Astrocyte (in vitro differentiated cells and primary cell): ENCODE measurements around the gene ZFP91. TPM values are rescaled to one million over a fixed set of nuclear protein-coding genes. Genes with fewer than 3 reads are reported as not detected.

Source experiments
- DNase-seq: peaks from one replicate; pipeline ENCODE4 v3.0.0-alpha.2; 2010; ENCODE audit warnings: low read depth
- FAIRE-seq: peaks from 2 replicates; lab custom pipeline; 2011; peaks lifted over from hg19 to GRCh38; lab: Jason Lieb, UNC
- H2AFZ ChIP-seq: 2 replicates; pipeline ENCODE4 v1.6.0; 2012; ENCODE audit warnings: low read depth, low read length, inconsistent platforms
- H3K27ac ChIP-seq: 2 replicates; pipeline ENCODE4 v1.5.1; 2011; ENCODE audit warnings: low read depth, low read length, inconsistent platforms
- H3K27me3 ChIP-seq: 2 replicates; pipeline ENCODE4 v1.6.0; 2011; ENCODE audit warnings: low read length, inconsistent platforms; ENCODE audit not compliant: insufficient read depth
- H3K36me3 ChIP-seq: 2 replicates; pipeline ENCODE4 v1.5.1; 2011; ENCODE audit warnings: low read length, inconsistent platforms; ENCODE audit not compliant: insufficient read depth
- H3K4me1 ChIP-seq: 2 replicates; pipeline ENCODE4 v1.5.1; 2011; ENCODE audit warnings: low read length, inconsistent platforms; ENCODE audit not compliant: insufficient read depth
- H3K4me2 ChIP-seq: 2 replicates; pipeline ENCODE4 v1.6.0; 2012; ENCODE audit warnings: low read length, inconsistent platforms
- H3K4me3 ChIP-seq: 2 replicates; pipeline ENCODE4 v1.5.1; 2011; ENCODE audit warnings: low read depth, mild to moderate bottlenecking, low read length, inconsistent platforms; ENCODE audit not compliant: insufficient read depth
- H3K79me2 ChIP-seq: 2 replicates; pipeline ENCODE4 v1.6.0; 2012; ENCODE audit warnings: mild to moderate bottlenecking, low read length, inconsistent platforms; ENCODE audit not compliant: insufficient read depth
- H3K9ac ChIP-seq: 2 replicates; pipeline ENCODE4 v1.6.0; 2012; ENCODE audit warnings: mild to moderate bottlenecking, low read length, inconsistent platforms
- H3K9me3 ChIP-seq: 2 replicates; pipeline ENCODE4 v1.5.1; 2012; ENCODE audit warnings: low read depth, mild to moderate bottlenecking, low read length, inconsistent platforms; ENCODE audit not compliant: insufficient read depth
- H4K20me1 ChIP-seq: 2 replicates; pipeline ENCODE4 v1.6.0; 2012; ENCODE audit warnings: low read length, inconsistent platforms; ENCODE audit not compliant: insufficient read depth
- H3K27ac Mint-ChIP-seq: one replicate; pipeline ENCODE4 v1.8.0; 2021; ENCODE audit warnings: mild to moderate bottlenecking, mixed read lengths; ENCODE audit not compliant: unreplicated experiment
- H3K27me3 Mint-ChIP-seq: one replicate; pipeline ENCODE4 v1.8.0; 2021; ENCODE audit warnings: low read depth, mixed read lengths; ENCODE audit not compliant: unreplicated experiment
- H3K36me3 Mint-ChIP-seq: one replicate; pipeline ENCODE4 v1.8.0; 2021; ENCODE audit warnings: low read depth, mixed read lengths; ENCODE audit not compliant: unreplicated experiment
- H3K4me1 Mint-ChIP-seq: one replicate; pipeline ENCODE4 v1.8.0; 2021; ENCODE audit warnings: low read depth, mixed read lengths; ENCODE audit not compliant: unreplicated experiment
- H3K4me3 Mint-ChIP-seq: one replicate; pipeline ENCODE4 v1.8.0; 2021; ENCODE audit warnings: mild to moderate bottlenecking, moderate library complexity, mixed read lengths; ENCODE audit not compliant: unreplicated experiment
- H3K9me3 Mint-ChIP-seq: one replicate; pipeline ENCODE4 v1.8.0; 2021; ENCODE audit warnings: mild to moderate bottlenecking, mixed read lengths; ENCODE audit not compliant: unreplicated experiment
- CTCF ChIP-seq: IDR thresholded peaks from 2 replicates; pipeline ENCODE4 v1.5.1; 2011; ENCODE audit warnings: low read depth, mild to moderate bottlenecking, inconsistent platforms, low read length, moderate library complexity; ENCODE audit not compliant: insufficient read depth
- EZH2 ChIP-seq: IDR thresholded peaks from 2 replicates; pipeline ENCODE4 v1.6.1; 2012; ENCODE audit warnings: mild to moderate bottlenecking, low read length, inconsistent platforms; ENCODE audit not compliant: insufficient read depth
- total RNA-seq: library from RNA; stranded (reverse); gene quantifications from 2 replicates; pipeline ENCODE4 v1.2.1, GENCODE V29; 2021

Gene ZFP91
- total RNA-seq, 1 donor from 2014 or later: 40.1 TPM

GRCh38 chr11:58636587-58636986 lies 57.7 kb downstream of the ZFP91 start:
- Histone ChIP-seq H3K27me3 (no peaks in the 10 kb centered on the region), H3K27ac (no peak overlapping the region), H2AFZ (no peak overlapping the region), H3K4me2 (no peak overlapping the region), H3K36me3 (no peaks in the 10 kb centered on the region), H3K9me3 (no peaks in the 10 kb centered on the region), H3K9ac (no peak overlapping the region), H3K4me3 (no peak overlapping the region), H3K4me1 (no peaks in the 10 kb centered on the region), H4K20me1 (no peaks in the 10 kb centered on the region), H3K79me2 (no peaks in the 10 kb centered on the region)
- no peak for DNase-seq
- Mint-ChIP-seq H3K27ac (no peak overlapping the region), H3K4me3 (no peak overlapping the region), H3K36me3 (no peaks in the 10 kb centered on the region), H3K4me1 (no peaks in the 10 kb centered on the region), H3K9me3 (no peaks in the 10 kb centered on the region), H3K27me3 (peaks cover 4% of the 10 kb centered on the region)
- no peak for TF ChIP-seq EZH2
- TF ChIP-seq CTCF: no peak
- no peak for FAIRE-seq

- Mint-ChIP-seq H3K4me1 (no peaks in the 10 kb centered on the region), H3K9me3 (no peaks in the 10 kb centered on the region), H3K4me3 (no peak overlapping the region), H3K36me3 (no peaks in the 10 kb centered on the region), H3K27ac (no peak overlapping the region), H3K27me3 (peaks cover 4% of the 10 kb centered on the region)
- Histone ChIP-seq H3K4me2 (no peak overlapping the region), H4K20me1 (no peaks in the 10 kb centered on the region), H3K27ac (no peak overlapping the region), H3K27me3 (no peaks in the 10 kb centered on the region), H3K9me3 (no peaks in the 10 kb centered on the region), H3K36me3 (no peaks in the 10 kb centered on the region), H2AFZ (no peak overlapping the region), H3K79me2 (no peaks in the 10 kb centered on the region), H3K9ac (no peak overlapping the region), H3K4me1 (no peaks in the 10 kb centered on the region), H3K4me3 (no peak overlapping the region)
- FAIRE-seq (no peak), DNase-seq (no peak)
- TF ChIP-seq CTCF: no peak
These were observed 58.5 kb downstream of the ZFP91 start for GRCh38 chr11:58637371-58637770.

- Histone ChIP-seq H3K79me2 (no peaks in the 10 kb centered on the region), H3K27me3 (no peaks in the 10 kb centered on the region), H3K9me3 (no peaks in the 10 kb centered on the region), H3K4me2 (no peak overlapping the region), H3K27ac (no peak overlapping the region), H3K4me3 (no peak overlapping the region), H4K20me1 (no peaks in the 10 kb centered on the region), H2AFZ (no peak overlapping the region), H3K36me3 (no peaks in the 10 kb centered on the region), H3K9ac (no peak overlapping the region), H3K4me1 (no peaks in the 10 kb centered on the region)
- H3K27me3 Mint-ChIP-seq: peaks cover 4% of the 10 kb centered on the region
- H3K4me1 Mint-ChIP-seq: no peaks in the 10 kb centered on the region
- TF ChIP-seq EZH2 (no peak), CTCF (no peak)
- no peak overlapping the region for H3K4me3 Mint-ChIP-seq
- FAIRE-seq (no peak), DNase-seq (no peak)
- H3K27ac Mint-ChIP-seq: no peak overlapping the region
- no peaks in the 10 kb centered on the region for H3K36me3 Mint-ChIP-seq
- no peaks in the 10 kb centered on the region for H3K9me3 Mint-ChIP-seq
These were observed 60.2 kb downstream of the ZFP91 start for GRCh38 chr11:58639103-58639502.
